GM10266 (cell line): Measurements from ENCODE around the gene L3MBTL4.

ENCODE experiments used
- DNase-seq: peaks from one replicate; pipeline ENCODE4 v3.0.0; 2012; ENCODE audit errors: extremely low spot score
- CTCF ChIP-seq: IDR thresholded peaks from 2 replicates; pipeline ENCODE4 v1.5.1; 2012; ENCODE audit warnings: mild to moderate bottlenecking, low read depth; ENCODE audit not compliant: control insufficient read depth, insufficient read depth; ENCODE audit errors: missing control alignments

The L3MBTL4 gene

DNA sequence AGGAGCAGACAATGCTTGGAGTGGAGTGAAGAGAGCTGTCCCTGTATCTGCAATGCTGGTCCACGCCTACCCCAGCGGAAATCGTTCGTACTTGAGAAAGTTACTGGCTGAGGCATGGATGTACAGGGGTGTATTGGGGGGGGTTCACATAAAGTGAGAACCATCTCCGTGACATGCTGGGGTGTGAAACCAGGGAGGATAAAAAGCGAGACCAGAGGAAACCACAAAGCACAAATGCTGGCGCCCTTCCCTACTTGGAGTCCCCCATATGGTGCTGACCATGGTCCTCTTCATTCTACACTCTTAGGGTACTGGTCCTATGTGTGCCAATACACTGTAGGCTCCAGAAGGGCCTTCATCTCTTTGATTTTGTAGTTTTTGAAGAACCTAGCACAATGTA lies 244.1 kb downstream of the L3MBTL4 start:
- no peak for DNase-seq
- no peak for TF ChIP-seq CTCF

- TF ChIP-seq CTCF, result no peak
- no peak for DNase-seq
Measured at GRCh38 chr18:6161549-6161948, 253.2 kb downstream of the L3MBTL4 start.

GRCh38 chr18:6159426-6159825 lies 255.3 kb downstream of the L3MBTL4 start:
- no peak for DNase-seq
- no peak for TF ChIP-seq CTCF

- no peak for TF ChIP-seq CTCF
- DNase-seq, result no peak
Measured at GRCh38 chr18:6158958-6159357, 255.8 kb downstream of the L3MBTL4 start.

DNA sequence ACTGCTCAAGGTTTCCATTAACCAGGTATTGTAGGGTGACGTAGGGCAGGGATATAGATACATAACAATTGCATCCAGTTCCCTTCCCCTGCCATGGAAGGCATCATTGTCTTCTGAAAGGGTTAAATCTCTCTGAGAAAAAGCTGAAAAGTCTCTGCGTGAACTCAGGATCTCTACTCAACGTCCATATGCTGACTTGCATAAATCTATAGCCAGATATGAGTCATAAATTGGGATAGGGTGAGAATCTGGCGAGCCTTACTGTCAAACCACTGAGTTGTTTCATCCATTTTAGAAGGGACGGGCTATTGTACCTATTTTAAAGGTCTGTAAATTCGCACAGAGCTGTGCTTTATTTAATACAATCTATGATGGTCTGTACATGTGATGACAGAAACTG lies 258.3 kb downstream of the L3MBTL4 start:
- TF ChIP-seq CTCF, result no peak
- DNase-seq, result no peak

DNA sequence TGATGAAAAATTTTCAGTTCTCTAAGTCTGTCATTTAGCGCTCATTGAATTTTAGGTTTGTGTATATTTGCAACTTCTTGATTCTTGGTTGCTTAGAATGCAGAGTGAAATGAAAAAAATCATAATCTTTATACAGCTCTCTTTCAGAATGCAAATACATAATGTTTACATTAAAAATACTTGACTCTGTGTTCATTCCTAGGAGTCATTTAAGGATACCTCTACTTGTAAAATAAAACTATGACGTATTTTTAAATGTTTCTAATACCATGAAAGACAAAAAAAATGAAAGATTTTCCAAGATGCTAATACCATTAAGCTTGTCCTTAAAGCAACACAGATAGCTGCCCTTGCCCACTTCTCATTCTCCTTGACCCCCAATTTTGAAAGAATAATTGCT lies 259.0 kb downstream of the L3MBTL4 start:
- TF ChIP-seq CTCF, result no peak
- no peak for DNase-seq

DNA sequence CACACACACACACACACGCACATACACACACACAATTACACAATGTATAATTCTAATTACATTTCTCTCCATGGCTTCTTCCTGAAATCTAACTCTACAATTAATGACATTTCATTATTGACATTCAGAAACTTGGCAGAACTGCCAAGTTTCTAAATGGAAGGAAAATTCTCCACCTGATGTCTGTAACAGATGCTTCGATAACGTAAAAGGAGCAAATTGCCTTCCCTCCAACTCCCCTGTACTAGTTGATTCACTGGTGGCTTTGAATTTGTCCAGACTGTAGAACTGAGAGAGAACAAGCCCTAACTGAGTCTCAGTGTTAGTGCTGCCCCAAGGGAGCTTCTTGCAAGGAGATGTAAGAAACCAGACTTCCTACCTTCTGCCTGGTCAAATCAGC lies 264.3 kb downstream of the L3MBTL4 start:
- no peak for TF ChIP-seq CTCF
- DNase-seq, result no peak
